Mesenchymal stem cell (in vitro differentiated cells and primary cell): ENCODE data around the gene CAST.
A peak's percentile ranks its signal among the peaks of the same experiment; 100 is the strongest.

Source experiments
- DNase-seq: peaks from one replicate; pipeline ENCODE4 v3.0.0-alpha.2; 2013
- H2AFZ ChIP-seq: one replicate; pipeline ENCODE4 v1.6.1; 2013; ENCODE audit warnings: low read depth, mild to moderate bottlenecking, control low read depth, inconsistent platforms, low read length, moderate library complexity
- H2AK5ac ChIP-seq: 2 replicates; pipeline ENCODE4 v1.6.1; 2013; ENCODE audit warnings: low read length, moderate library complexity, mild to moderate bottlenecking, inconsistent platforms; ENCODE audit not compliant: severe bottlenecking
- H2BK120ac ChIP-seq: one replicate; pipeline ENCODE4 v1.6.1; 2013; ENCODE audit warnings: low read depth, mild to moderate bottlenecking, inconsistent platforms, low read length, moderate library complexity
- H2BK12ac ChIP-seq, 2 experiments: one replicate each; pipeline ENCODE4 v1.6.1; 2013; ENCODE audit warnings: inconsistent platforms in 2 of 2, low read length in 2 of 2, mild to moderate bottlenecking in 2 of 2, moderate library complexity in 2 of 2, control low read depth in 1 of 2
- H2BK15ac ChIP-seq: one replicate; pipeline ENCODE4 v1.6.1; 2013; ENCODE audit warnings: mild to moderate bottlenecking, low read depth, inconsistent platforms; ENCODE audit not compliant: poor library complexity, severe bottlenecking
- H2BK5ac ChIP-seq: 2 replicates; pipeline ENCODE4 v1.6.1; 2013; ENCODE audit warnings: low read depth, mild to moderate bottlenecking, low read length, control low read depth, inconsistent platforms; ENCODE audit not compliant: poor library complexity, severe bottlenecking
- H3K14ac ChIP-seq, 2 experiments: one replicate each; pipeline ENCODE4 v1.6.1; 2013; ENCODE audit warnings: inconsistent platforms in 2 of 2, low read length in 2 of 2, control low read depth in 1 of 2, mild to moderate bottlenecking in 1 of 2, moderate library complexity in 1 of 2
- H3K18ac ChIP-seq, 2 experiments: one replicate each; pipeline ENCODE4 v1.6.1; 2013; ENCODE audit warnings: inconsistent platforms in 2 of 2, low read length in 2 of 2, control low read depth in 1 of 2, low read depth in 1 of 2, mild to moderate bottlenecking in 1 of 2
- H3K23ac ChIP-seq, 2 experiments: one replicate each; pipeline ENCODE4 v1.6.1; 2013; ENCODE audit warnings: inconsistent platforms in 2 of 2, low read length in 2 of 2, mild to moderate bottlenecking in 2 of 2, moderate library complexity in 2 of 2, control low read depth in 1 of 2
- H3K27ac ChIP-seq: 2 replicates; pipeline ENCODE4 v1.5.1; 2013; ENCODE audit warnings: mild to moderate bottlenecking, moderate library complexity, low read length, control low read depth, inconsistent platforms; ENCODE audit not compliant: poor library complexity, severe bottlenecking
- H3K27me3 ChIP-seq, 2 experiments: 2 replicates each; pipeline versions ENCODE4 v1.6.1 to v1.7.0; 2013; ENCODE audit warnings: low read length in 2 of 2, mild to moderate bottlenecking in 2 of 2, moderate library complexity in 2 of 2, control low read depth in 1 of 2, inconsistent platforms in 1 of 2; ENCODE audit not compliant: control insufficient read depth in 1 of 2, insufficient read depth in 1 of 2
- H3K36me3 ChIP-seq, 2 experiments: 2 replicates each; pipeline versions ENCODE4 v1.6.1 to v1.7.0; 2013; ENCODE audit warnings: low read length in 2 of 2, control low read depth in 1 of 2, inconsistent platforms in 1 of 2, low read depth in 1 of 2, mild to moderate bottlenecking in 1 of 2; ENCODE audit not compliant: insufficient read depth in 2 of 2, control insufficient read depth in 1 of 2
- H3K4ac ChIP-seq, 2 experiments: one replicate each; pipeline ENCODE4 v1.6.1; 2013; ENCODE audit warnings: inconsistent platforms in 2 of 2, low read length in 2 of 2, mild to moderate bottlenecking in 2 of 2, moderate library complexity in 2 of 2, control low read depth in 1 of 2, low read depth in 1 of 2
- H3K4me1 ChIP-seq: 2 replicates; pipeline ENCODE4 v1.6.1; 2013; ENCODE audit warnings: low read depth, low read length, control low read depth; ENCODE audit not compliant: control insufficient read depth, insufficient read depth
- H3K4me2 ChIP-seq: 2 replicates; pipeline ENCODE4 v1.6.1; 2013; ENCODE audit warnings: low read length, mild to moderate bottlenecking, inconsistent platforms; ENCODE audit not compliant: poor library complexity, severe bottlenecking
- H3K4me3 ChIP-seq, 2 experiments: 2 replicates each; pipeline versions ENCODE4 v1.5.1 to v1.7.0; 2013; ENCODE audit warnings: low read length in 2 of 2, mild to moderate bottlenecking in 2 of 2, control low read depth in 1 of 2, low read depth in 1 of 2; ENCODE audit not compliant: insufficient read depth in 1 of 2
- H3K79me1 ChIP-seq: replicated peaks from 2 replicates; pipeline ENCODE4 v1.6.1; 2013; ENCODE audit warnings: mild to moderate bottlenecking, control low read depth, low read length, inconsistent platforms; ENCODE audit not compliant: poor library complexity, severe bottlenecking
- H3K9ac ChIP-seq: 2 replicates; pipeline ENCODE4 v1.7.0; 2013; ENCODE audit warnings: mild to moderate bottlenecking, low read length, moderate library complexity
- H3K9me3 ChIP-seq: 2 replicates; pipeline ENCODE4 v1.7.0; 2013; ENCODE audit warnings: mild to moderate bottlenecking, low read length; ENCODE audit not compliant: control insufficient read depth
- H4K8ac ChIP-seq: one replicate; pipeline ENCODE4 v1.6.1; 2013; ENCODE audit warnings: inconsistent platforms, mild to moderate bottlenecking, low read length, moderate library complexity
- H4K91ac ChIP-seq: one replicate; pipeline ENCODE4 v1.6.1; 2013; ENCODE audit warnings: mild to moderate bottlenecking, low read length, inconsistent platforms
- WGBS: methylation state at CpG from one replicate; pipeline ENCODE4 v1.1.7; 2013; ENCODE audit warnings: mixed read lengths; 5-methylcytosine and 5-hydroxymethylcytosine counted together

CAST gene

DNA sequence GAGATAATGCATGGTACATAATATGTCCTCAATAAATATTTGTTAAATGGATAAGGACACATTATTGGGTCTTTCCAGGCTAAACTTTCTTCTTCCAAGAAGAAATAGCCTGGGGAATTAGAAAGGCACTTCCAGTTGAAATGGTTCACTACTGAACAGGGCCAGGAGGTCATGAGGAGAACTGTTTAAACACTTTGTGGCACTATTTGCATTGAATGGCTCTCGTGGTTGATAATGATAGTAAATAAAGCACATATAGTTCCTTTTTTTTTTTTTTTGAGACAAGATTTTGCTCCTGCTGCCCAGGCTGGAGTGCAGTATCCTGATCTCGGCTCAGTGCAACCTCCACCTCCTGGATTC is 19.9 kb upstream of the CAST start:
- no peaks in the 10 kb centered on the region for H3K36me3 ChIP-seq
- H4K8ac ChIP-seq, result no peak overlapping the region
- H3K9me3 ChIP-seq, result no peaks in the 10 kb centered on the region
- WGBS, result 100% methylated on average over 1 of the region's 2 CpGs
- H2BK120ac ChIP-seq, result no peak overlapping the region
- H3K4me1 ChIP-seq, result no peaks in the 10 kb centered on the region
- H3K27ac ChIP-seq, result no peak overlapping the region
- H3K9ac ChIP-seq, result no peak overlapping the region
- no peak overlapping the region for H4K91ac ChIP-seq
- no peaks in the 10 kb centered on the region for H3K27me3 ChIP-seq
- no peak for DNase-seq
- no peak overlapping the region for H2BK5ac ChIP-seq
- H2AFZ ChIP-seq, result no peak overlapping the region
- H3K79me1 ChIP-seq, result no peaks in the 10 kb centered on the region
- H3K18ac ChIP-seq, result no peak overlapping the region
- H3K4me3 ChIP-seq, result no peak overlapping the region
- no peak overlapping the region for H3K4me2 ChIP-seq
- no peak overlapping the region for H3K4ac ChIP-seq
- H3K14ac ChIP-seq, result no peak overlapping the region
- no peak overlapping the region for H2BK15ac ChIP-seq
- no peak overlapping the region for H2AK5ac ChIP-seq
- no peak overlapping the region for H2BK12ac ChIP-seq
- no peak overlapping the region for H3K23ac ChIP-seq

DNA sequence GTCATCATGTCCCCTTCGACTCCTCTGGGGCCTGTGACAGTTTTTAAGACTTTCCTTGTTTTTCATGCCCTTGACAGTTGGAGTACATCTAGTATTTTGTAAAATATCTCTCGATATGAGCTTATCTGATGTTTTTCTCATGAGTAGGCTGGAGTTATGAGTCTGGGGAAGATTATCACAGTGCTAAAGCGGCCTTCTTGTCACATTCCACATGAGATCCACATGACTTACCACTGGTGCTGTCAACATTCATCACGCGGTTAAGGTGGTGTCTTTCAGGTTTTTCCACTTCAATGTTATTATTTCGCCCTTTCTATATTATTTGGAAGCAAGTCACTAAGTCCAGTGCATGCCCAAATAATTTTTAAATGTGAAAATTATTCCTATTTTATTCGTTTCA is 17.1 kb upstream of the CAST start:
- H3K18ac ChIP-seq, result no peak overlapping the region
- no peak overlapping the region for H2AK5ac ChIP-seq
- no peak overlapping the region for H3K23ac ChIP-seq
- no peaks in the 10 kb centered on the region for H3K36me3 ChIP-seq
- H3K79me1 ChIP-seq, result no peaks in the 10 kb centered on the region
- no peak overlapping the region for H3K4me3 ChIP-seq
- no peak overlapping the region for H4K8ac ChIP-seq
- no peak overlapping the region for H3K9ac ChIP-seq
- no peak overlapping the region for H3K14ac ChIP-seq
- 93% methylated on average over 5 of the region's 7 CpGs for WGBS
- H3K9me3 ChIP-seq, result no peaks in the 10 kb centered on the region
- H3K27me3 ChIP-seq, result no peaks in the 10 kb centered on the region
- no peak overlapping the region for H2BK120ac ChIP-seq
- H2AFZ ChIP-seq, result no peak overlapping the region
- H3K4ac ChIP-seq, result no peak overlapping the region
- H3K4me1 ChIP-seq, result no peaks in the 10 kb centered on the region
- H2BK5ac ChIP-seq, result no peak overlapping the region
- DNase-seq, result no peak
- H2BK12ac ChIP-seq, result no peak overlapping the region
- no peak overlapping the region for H3K4me2 ChIP-seq
- no peak overlapping the region for H2BK15ac ChIP-seq
- no peak overlapping the region for H4K91ac ChIP-seq
- H3K27ac ChIP-seq, result no peak overlapping the region

DNA sequence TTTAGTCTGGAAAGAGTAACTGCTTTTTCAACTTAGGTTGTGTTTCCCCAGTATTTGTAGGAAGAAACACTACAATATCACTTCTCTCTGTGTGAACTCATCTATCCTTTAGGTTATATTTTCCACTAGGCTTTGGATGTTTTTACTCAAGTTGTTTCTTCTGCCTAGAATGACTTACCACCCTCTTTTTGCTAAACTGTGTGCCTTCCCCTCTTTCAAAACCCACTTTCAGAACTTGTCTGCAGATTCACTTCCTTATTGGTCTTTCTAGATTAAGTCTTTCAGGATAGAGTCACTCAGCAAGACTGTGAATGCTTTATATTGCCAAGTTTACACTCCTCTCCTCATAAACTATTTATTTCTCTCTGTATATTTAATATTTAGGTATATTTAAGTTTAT is 14.2 kb upstream of the CAST start:
- Histone ChIP-seq H2AK5ac (no peak overlapping the region), H3K36me3 (no peaks in the 10 kb centered on the region), H2AFZ (no peak overlapping the region), H3K4me1 (no peaks in the 10 kb centered on the region), H2BK5ac (no peak overlapping the region), H3K4me3 (no peak overlapping the region), H2BK12ac (no peak overlapping the region), H3K9ac (no peak overlapping the region), H3K27ac (no peak overlapping the region), H2BK15ac (no peak overlapping the region), H3K23ac (no peak overlapping the region), H4K91ac (no peak overlapping the region), H3K9me3 (no peaks in the 10 kb centered on the region), H3K79me1 (no peaks in the 10 kb centered on the region), H3K4me2 (no peak overlapping the region), H2BK120ac (no peak overlapping the region), H3K18ac (no peak overlapping the region), H3K27me3 (no peaks in the 10 kb centered on the region), H3K4ac (no peak overlapping the region), H3K14ac (no peak overlapping the region), H4K8ac (no peak overlapping the region)
- DNase-seq, result no peak

DNA sequence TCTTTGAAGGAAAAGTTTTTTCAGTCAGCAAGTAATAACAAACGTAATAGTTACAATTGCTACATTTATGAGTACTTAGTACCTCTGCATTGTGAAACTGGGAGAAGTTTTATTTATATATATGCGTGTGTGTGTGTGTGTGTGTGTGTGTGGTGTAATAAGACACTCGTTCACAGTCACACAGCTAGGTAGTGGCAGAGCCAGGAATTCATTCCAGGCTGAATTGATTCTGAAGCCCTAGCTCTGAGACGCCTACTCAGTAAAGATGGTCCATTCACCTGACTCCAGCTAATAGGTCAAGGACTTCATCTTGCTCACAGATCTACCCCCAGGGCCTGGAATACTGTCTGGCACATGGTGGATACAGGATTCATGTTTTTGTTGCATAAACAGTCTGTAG is 13.6 kb upstream of the CAST start:
- 64% methylated on average over 3 of the region's 4 CpGs for WGBS
- Histone ChIP-seq H3K9me3 (no peaks in the 10 kb centered on the region), H3K4ac (no peak overlapping the region)

More for the DNA sequence above, 13.6 kb upstream of the CAST start:
- peak; percentile 47 for DNase-seq
- Histone ChIP-seq H3K18ac (no peak overlapping the region), H3K27ac (no peak overlapping the region), H3K4me1 (no peaks in the 10 kb centered on the region), H3K27me3 (no peaks in the 10 kb centered on the region), H3K9ac (no peak overlapping the region), H3K36me3 (no peaks in the 10 kb centered on the region), H3K23ac (no peak overlapping the region), H3K14ac (no peak overlapping the region), H2BK12ac (no peak overlapping the region), H3K79me1 (no peaks in the 10 kb centered on the region), H3K4me3 (no peak overlapping the region), H2AFZ (no peak overlapping the region), H2BK5ac (no peak overlapping the region), H4K8ac (no peak overlapping the region), H2AK5ac (no peak overlapping the region), H2BK120ac (no peak overlapping the region), H4K91ac (no peak overlapping the region), H3K4me2 (no peak overlapping the region), H2BK15ac (no peak overlapping the region)
